HPDE6-E6E7 (cell line): ENCODE results near the gene NANOS3.

ENCODE experiments used
- DNase-seq: peaks from one replicate; pipeline ENCODE4 v3.0.0; 2011; ENCODE audit warnings: missing footprints; ENCODE audit errors: extremely low spot score

NANOS3 gene

DNA sequence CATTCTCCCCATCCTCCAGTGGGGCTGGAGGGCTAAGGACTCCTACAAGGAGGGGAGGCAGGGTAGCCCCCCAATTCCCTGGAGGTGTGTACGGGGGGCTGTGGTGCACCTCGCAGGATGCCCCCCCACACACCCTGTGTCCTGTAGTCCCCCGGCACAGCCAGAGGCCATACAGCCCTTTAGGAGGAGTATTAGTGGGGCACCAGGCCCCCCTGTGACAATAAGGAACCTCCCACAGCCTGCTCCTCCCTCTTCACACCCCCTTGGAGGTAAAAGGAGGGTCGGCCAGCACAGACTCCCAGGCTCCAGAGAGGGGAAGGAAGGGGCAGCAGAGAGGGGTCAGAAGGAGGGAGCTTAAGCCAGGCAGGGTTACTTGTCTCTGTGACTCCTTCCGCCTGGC is at the start of gene NANOS3:
Gene NANOS3, plus strand, starts transcription at position 301 of the 400 bp plus-strand sequence. CDS start 115 bp downstream, outside the sequence.
- no peak for DNase-seq

DNA sequence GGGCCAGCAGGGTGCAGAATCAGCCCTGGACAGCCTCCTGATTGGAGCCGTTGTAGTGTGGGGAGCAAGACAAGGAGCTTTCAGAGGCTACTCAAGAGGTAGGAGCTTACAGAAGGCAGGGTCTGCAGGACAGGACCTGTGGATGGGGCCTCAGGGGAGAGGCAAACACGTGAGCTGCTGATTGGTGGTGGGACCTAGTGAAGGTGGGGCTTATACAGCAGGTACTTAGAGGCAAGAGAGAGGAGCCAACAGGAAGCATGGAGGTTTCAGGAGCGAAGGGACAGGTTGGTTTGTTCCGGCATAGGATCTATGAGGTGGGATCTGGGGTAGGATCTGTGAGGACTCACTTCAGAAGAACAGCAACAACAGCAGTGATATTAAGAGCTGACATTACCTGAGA is 49.3 kb upstream of the NANOS3 start:
- DNase-seq: no peak

- no peak for DNase-seq
Measured at GRCh38 chr19:13830114-13830740, 46.7 kb upstream of the NANOS3 start.

DNA sequence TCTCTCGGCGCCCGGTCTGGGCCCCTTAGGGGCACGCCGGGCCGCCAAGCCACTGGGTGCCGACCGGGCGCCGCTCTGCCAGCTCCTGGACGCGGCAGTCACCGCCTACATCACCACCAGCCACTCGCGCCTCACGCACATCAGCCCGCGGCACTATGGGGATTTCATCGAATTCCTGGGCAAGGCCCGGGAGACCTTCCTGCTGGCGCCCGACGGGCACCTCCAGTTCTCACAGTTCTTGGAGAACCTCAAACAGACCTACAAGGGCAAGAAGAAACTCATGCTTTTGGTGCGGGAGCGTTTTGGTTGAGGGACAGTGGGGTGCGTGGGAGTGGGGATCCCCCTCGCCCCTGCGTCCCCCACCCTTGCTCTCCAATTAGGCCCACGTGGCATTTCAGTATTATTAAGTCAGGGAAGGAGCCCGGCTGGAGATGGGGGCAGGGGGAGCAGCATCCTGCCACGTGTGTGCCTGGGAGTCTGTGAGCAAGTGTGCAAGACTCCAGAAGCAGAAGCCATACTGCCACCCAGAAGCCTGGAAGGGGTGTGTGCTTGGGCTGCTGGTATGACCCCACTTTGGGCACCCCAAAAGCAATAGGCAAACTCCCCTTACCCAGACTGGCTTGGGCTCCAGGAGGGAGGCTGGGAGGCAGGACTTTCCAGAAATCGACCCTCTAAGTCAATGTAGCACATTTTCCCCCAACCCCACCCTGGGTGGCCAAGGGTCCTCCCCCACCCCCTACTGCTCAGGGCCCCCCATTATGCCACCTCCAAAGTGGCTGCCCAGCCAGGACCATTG is 46.0 kb upstream of the NANOS3 start:
- no peak for DNase-seq

GRCh38 chr19:13831537-13832467 is 45.1 kb upstream of the NANOS3 start:
- no peak for DNase-seq

DNA sequence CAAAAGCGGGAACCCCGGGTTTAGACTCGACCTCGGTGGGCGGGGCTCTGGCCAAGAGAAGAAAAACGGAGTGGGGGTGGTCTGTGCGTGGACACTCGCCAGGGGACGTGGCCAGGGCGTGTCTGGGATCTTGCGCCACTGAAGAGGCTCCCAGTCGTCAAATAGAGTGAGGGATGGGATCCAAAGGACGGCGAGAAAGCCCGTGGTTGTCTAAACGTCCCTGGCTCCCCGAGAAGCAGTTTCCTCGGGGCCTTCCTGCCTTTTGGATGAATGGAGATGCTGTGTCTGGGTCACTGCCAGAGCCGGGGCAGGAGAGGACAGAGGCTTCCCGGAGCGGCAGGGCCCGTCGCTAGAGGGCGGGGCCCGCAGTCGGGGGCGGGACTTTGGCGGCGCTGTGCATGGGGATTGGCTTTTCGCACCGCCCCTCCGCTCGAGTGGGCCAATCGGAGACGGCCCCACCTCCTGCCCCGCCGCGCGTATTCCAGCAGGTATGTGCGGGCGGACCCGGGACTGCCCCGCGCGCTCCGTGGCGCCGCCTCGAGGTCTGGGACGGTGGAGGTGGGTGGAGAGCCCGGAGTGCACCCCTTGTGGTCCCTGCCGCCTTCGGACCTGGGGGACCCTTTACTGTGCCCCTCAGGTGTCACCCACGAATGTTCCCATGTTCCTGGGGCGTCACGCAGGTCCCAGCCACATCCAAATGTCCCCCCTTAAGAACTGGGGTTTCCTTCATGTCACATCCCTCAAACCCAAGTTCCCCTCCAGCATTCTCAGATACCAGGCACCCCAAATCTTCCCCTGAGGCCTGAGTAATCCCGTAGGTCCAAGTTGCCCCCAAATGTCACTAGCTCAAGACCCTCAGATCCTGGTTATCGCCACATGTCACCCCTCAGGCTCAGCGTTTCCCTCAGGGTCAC is 43.3 kb upstream of the NANOS3 start:
- DNase-seq: no peak

DNA sequence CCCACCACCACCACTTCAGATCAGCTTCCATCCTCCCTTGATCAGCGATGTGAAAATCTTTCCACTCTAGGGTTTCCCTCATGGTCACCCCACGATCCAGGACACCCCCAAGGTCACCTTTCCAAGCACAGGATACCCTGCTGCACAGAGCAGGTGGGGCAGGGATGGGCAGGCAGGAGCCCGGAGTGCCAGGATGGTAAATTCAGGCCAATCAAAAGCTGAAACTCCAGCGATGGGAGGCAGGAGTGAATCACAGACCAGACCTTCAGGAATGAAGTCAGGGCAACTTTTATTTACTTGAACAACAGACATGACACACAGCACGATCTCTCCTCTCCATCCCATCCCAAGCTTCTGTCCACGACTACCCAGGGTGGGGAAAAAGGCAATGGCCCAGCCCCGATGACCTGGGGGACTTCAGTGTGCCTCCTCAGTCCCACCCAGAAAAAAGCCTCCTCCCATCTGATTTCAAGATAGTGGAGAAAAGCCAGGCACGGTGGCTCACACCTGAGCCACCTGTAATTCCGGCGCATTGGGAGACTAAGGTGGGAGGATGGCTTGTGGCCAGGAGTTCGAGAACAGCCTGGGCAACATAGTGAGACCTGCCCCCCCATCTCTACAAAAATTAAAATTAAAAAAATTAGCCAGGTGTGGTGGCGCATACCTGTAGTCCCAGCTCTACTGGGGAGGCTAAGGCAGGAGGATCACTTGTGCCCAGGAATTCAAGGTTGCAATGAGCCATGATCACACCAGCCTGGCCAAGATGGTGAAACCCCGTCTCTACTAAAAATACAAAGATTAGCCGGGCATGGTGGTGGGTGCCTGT is 42.5 kb upstream of the NANOS3 start:
- no peak for DNase-seq

- no peak for DNase-seq
Measured at GRCh38 chr19:13835791-13836723, 40.9 kb upstream of the NANOS3 start.

DNA sequence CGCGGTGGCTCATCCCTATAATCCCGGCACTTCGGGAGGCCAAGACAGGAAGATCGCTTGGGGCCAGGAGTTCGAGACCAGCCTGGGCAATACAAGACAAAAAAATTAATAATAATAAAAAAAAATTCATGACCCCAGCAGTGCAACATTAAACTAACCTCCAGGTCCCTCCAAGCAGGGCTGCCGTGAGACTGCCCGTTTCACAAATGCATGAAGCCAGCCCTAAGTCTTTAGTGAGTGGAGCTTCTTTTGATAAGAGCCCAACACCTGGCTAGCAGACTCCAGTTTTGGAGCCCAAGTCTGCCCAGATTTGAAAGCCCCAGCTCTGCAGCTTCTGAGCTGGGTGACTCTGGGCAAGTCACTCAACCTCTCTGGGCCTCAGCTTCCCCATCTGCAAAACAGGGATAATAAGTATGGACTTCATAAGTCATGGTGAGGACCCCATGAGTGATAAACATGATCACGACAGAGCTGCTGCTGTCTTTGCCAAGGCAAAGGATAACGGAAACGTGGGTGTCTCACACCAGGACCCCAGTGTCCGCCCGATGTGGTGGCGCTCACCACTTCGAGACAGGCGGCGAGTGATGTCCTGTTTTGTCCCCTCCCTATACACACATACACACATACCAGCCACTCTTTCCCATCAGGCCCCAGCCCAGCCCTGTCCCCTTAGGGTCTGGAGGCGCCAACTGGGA is 38.4 kb upstream of the NANOS3 start:
- DNase-seq: no peak

GRCh38 chr19:13839130-13839937 is 37.6 kb upstream of the NANOS3 start:
- no peak for DNase-seq

- no peak for DNase-seq
Measured at GRCh38 chr19:13839938-13840304, 37.0 kb upstream of the NANOS3 start.

DNA sequence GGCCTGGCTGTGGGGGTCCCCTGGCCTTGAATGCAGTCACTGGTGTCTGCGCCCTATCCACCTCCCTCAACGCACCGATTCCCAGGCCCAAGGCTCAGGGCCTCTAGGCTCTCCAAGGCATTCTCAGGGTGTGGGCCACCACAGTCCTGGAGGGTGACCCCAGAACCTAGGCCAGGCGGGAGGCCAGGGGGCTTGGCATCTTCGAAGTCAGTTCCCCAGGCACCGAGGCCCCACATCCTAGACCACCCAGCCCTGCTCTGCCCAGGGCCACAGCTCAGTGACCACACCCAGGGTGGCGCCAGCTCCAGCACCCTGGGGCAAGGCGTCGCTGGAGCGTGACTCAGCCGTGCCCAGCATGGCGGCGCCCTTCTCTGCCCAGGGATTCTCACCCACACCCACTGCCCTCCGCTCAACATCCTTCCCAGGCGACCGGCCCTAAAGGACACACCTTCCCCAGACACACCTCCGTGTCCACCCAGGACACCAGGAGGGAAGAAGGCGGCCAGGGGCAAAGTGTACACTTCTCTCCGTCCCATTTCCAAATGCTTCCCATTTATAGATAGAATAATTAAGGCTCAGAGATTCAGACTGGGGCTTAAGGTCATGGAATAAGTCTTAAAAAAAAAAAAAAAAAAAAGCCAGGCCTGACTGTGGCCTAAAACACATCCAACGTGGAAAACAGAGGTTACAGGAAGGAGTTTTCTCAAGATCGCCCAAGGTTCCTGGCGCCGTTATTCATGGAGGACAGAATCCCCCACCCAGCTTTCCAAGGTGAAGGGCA is 36.4 kb upstream of the NANOS3 start:
- no peak for DNase-seq

GRCh38 chr19:13841086-13841961 is 35.6 kb upstream of the NANOS3 start:
- no peak for DNase-seq

GRCh38 chr19:13841962-13842290 is 35.0 kb upstream of the NANOS3 start:
- no peak for DNase-seq

- DNase-seq: no peak
Measured at GRCh38 chr19:13842291-13843103, 34.4 kb upstream of the NANOS3 start.
